NCI-H82 treated with DMSO at 0.1 percent for 48 hours (cell line): ENCODE measurements around the gene NETO1.
A peak's percentile ranks its signal among the peaks of the same experiment; 100 is the strongest.

Experiments used
- DNase-seq: peaks from one replicate; lab custom pipeline; 2025; ENCODE audit not compliant: unreplicated experiment; lab: John Stamatoyannopoulos, UW

Gene NETO1

GRCh38 chr18:72846736-72847533 lies 20.9 kb downstream of the NETO1 start:
- DNase-seq = no peak

- no peak for DNase-seq
Measured at GRCh38 chr18:72843743-72844142, 24.0 kb downstream of the NETO1 start.

GRCh38 chr18:72840109-72840508 lies 27.7 kb downstream of the NETO1 start:
- no peak for DNase-seq

GRCh38 chr18:72834731-72835130 lies 33.1 kb downstream of the NETO1 start:
- no peak for DNase-seq

- DNase-seq = no peak
Measured at GRCh38 chr18:72833471-72833870, 34.3 kb downstream of the NETO1 start.

GRCh38 chr18:72830109-72830508 lies 37.7 kb downstream of the NETO1 start:
- DNase-seq = no peak

- no peak for DNase-seq
Measured at GRCh38 chr18:72828601-72829000, 39.2 kb downstream of the NETO1 start.

- no peak for DNase-seq
Measured at GRCh38 chr18:72826736-72827135, 41.1 kb downstream of the NETO1 start.

- no peak for DNase-seq
Measured at GRCh38 chr18:72823345-72823744, 44.4 kb downstream of the NETO1 start.

- DNase-seq = no peak
Measured at GRCh38 chr18:72822202-72822601, 45.6 kb downstream of the NETO1 start.

GRCh38 chr18:72820571-72820970 lies 47.2 kb downstream of the NETO1 start:
- no peak for DNase-seq

GRCh38 chr18:72819050-72819449 lies 48.7 kb downstream of the NETO1 start:
- no peak for DNase-seq

GRCh38 chr18:72811047-72811446 lies 56.7 kb downstream of the NETO1 start:
- DNase-seq = no peak

- no peak for DNase-seq
Measured at GRCh38 chr18:72808680-72809079, 59.1 kb downstream of the NETO1 start.

GRCh38 chr18:72799106-72799505 lies 68.7 kb downstream of the NETO1 start:
- no peak for DNase-seq

GRCh38 chr18:72783530-72783929 lies 84.3 kb downstream of the NETO1 start:
- no peak for DNase-seq

GRCh38 chr18:72774914-72775313 lies 92.9 kb downstream of the NETO1 start:
- DNase-seq = no peak

GRCh38 chr18:72772916-72773315 lies 94.9 kb downstream of the NETO1 start:
- no peak for DNase-seq

- DNase-seq = no peak
Measured at GRCh38 chr18:72768681-72769229, 99.0 kb downstream of the NETO1 start.

- peak; percentile 14 for DNase-seq
Measured at GRCh38 chr18:72762515-72763122, 105.2 kb downstream of the NETO1 start.

- no peak for DNase-seq
Measured at GRCh38 chr18:72752220-72752619, 115.6 kb downstream of the NETO1 start.

- no peak for DNase-seq
Measured at GRCh38 chr18:72742002-72742401, 125.8 kb downstream of the NETO1 start.
